Neuronal stem cell (in vitro differentiated cells): ENCODE measurements around the gene SH3YL1.

Experiments
- DNase-seq: peaks from one replicate; pipeline ENCODE4 v3.0.0-alpha.2; 2013; ENCODE audit warnings: low spot score
- H2AFZ ChIP-seq: one replicate; pipeline ENCODE4 v1.6.1; 2013; ENCODE audit warnings: mild to moderate bottlenecking, low read length, inconsistent platforms
- H2AK5ac ChIP-seq: 2 replicates; pipeline ENCODE4 v1.6.1; 2013; ENCODE audit warnings: low read depth, mild to moderate bottlenecking, inconsistent platforms, low read length, moderate library complexity, mixed read lengths
- H2BK120ac ChIP-seq: 2 replicates; pipeline ENCODE4 v1.6.1; 2013; ENCODE audit warnings: low read depth, mild to moderate bottlenecking, inconsistent platforms, low read length, moderate library complexity, mixed read lengths
- H2BK12ac ChIP-seq: one replicate; pipeline ENCODE4 v1.6.1; 2013; ENCODE audit warnings: low read length, inconsistent platforms
- H2BK15ac ChIP-seq: 2 replicates; pipeline ENCODE4 v1.6.1; 2013; ENCODE audit warnings: mild to moderate bottlenecking, low read length, inconsistent platforms, mixed read lengths
- H2BK5ac ChIP-seq: one replicate; pipeline ENCODE4 v1.6.1; 2013; ENCODE audit warnings: inconsistent platforms, mild to moderate bottlenecking, low read length, moderate library complexity
- H3K14ac ChIP-seq: one replicate; pipeline ENCODE4 v1.6.1; 2013; ENCODE audit warnings: low read length, inconsistent platforms
- H3K18ac ChIP-seq: 2 replicates; pipeline ENCODE4 v1.6.1; 2013; ENCODE audit warnings: low read length, inconsistent platforms
- H3K23ac ChIP-seq: 2 replicates; pipeline ENCODE4 v1.6.1; 2013; ENCODE audit warnings: low read depth, mild to moderate bottlenecking, mixed read lengths, low read length, inconsistent platforms; ENCODE audit not compliant: poor library complexity
- H3K27ac ChIP-seq: replicated peaks from 3 replicates; pipeline ENCODE4 v1.5.1; 2013; ENCODE audit warnings: low read length, inconsistent platforms
- H3K27me3 ChIP-seq, 3 experiments: 2 replicates each; pipeline ENCODE4 v1.6.1; 2013; ENCODE audit warnings: low read length in 3 of 3, mild to moderate bottlenecking in 2 of 3, inconsistent platforms in 1 of 3, low read depth in 1 of 3, mixed read lengths in 1 of 3, moderate library complexity in 1 of 3; ENCODE audit not compliant: control insufficient read depth in 3 of 3, insufficient read depth in 3 of 3
- H3K36me3 ChIP-seq, 2 donors: replicated peaks in 1 of 2; 2 replicates each; pipeline ENCODE4 v1.6.1; 2013; ENCODE audit warnings: low read length in 2 of 2; ENCODE audit not compliant: control insufficient read depth in 2 of 2, insufficient read depth in 2 of 2
- H3K4ac ChIP-seq: 2 replicates; pipeline ENCODE4 v1.6.1; 2013; ENCODE audit warnings: inconsistent platforms, mild to moderate bottlenecking, low read length, moderate library complexity
- H3K4me1 ChIP-seq, 2 donors: 1 replicate in 1 of 2; 2 replicates in 1 of 2; pipeline ENCODE4 v1.6.1; 2013; ENCODE audit warnings: low read length in 2 of 2, low read depth in 1 of 2; ENCODE audit not compliant: control insufficient read depth in 2 of 2, insufficient read depth in 1 of 2
- H3K4me2 ChIP-seq: one replicate; pipeline ENCODE4 v1.6.1; 2013; ENCODE audit warnings: mild to moderate bottlenecking, low read length, inconsistent platforms; ENCODE audit not compliant: insufficient read depth, poor library complexity, severe bottlenecking
- H3K4me3 ChIP-seq, 2 donors: 2 replicates each; pipeline ENCODE4 v1.5.1; 2013; ENCODE audit warnings: low read length in 2 of 2, mild to moderate bottlenecking in 2 of 2, inconsistent platforms in 1 of 2, moderate library complexity in 1 of 2
- H3K79me1 ChIP-seq: one replicate; pipeline ENCODE4 v1.6.1; 2013; ENCODE audit warnings: low read depth, mild to moderate bottlenecking, inconsistent platforms, low read length, moderate library complexity
- H3K9ac ChIP-seq: one replicate; pipeline ENCODE4 v1.6.1; 2013; ENCODE audit warnings: mild to moderate bottlenecking, low read depth, low read length, inconsistent platforms; ENCODE audit not compliant: poor library complexity
- H3K9me3 ChIP-seq, 2 donors: replicated peaks in 1 of 2; 2 replicates each; pipeline versions ENCODE3 to v1.6.1; 2013; ENCODE audit warnings: low read length in 2 of 2, mild to moderate bottlenecking in 2 of 2, inconsistent platforms in 1 of 2, low read depth in 1 of 2, mixed read lengths in 1 of 2, moderate library complexity in 1 of 2; ENCODE audit not compliant: control insufficient read depth in 2 of 2, insufficient read depth in 1 of 2
- H4K8ac ChIP-seq: one replicate; pipeline ENCODE4 v1.6.1; 2013; ENCODE audit warnings: low read depth, mild to moderate bottlenecking, inconsistent platforms, low read length, moderate library complexity
- H4K91ac ChIP-seq: one replicate; pipeline ENCODE4 v1.6.1; 2013; ENCODE audit warnings: low read length, low read depth, mild to moderate bottlenecking, inconsistent platforms; ENCODE audit not compliant: poor library complexity
- WGBS, 2 donors: extraction: QIAGEN DNeasy Blood & Tissue Kit; methylation state at CpG; one replicate each; pipeline ENCODE4 v1.1.7; 2013; ENCODE audit warnings: missing lambda C conversion rate in 2 of 2, mixed read lengths in 1 of 2; ENCODE audit not compliant: insufficient read length in 2 of 2, insufficient replicate concordance in 1 of 2; ENCODE audit errors: extremely low coverage in 2 of 2; 5-methylcytosine and 5-hydroxymethylcytosine counted together

Gene SH3YL1

GRCh38 chr2:255195-255594, 8.6 kb downstream of the SH3YL1 start:
- Histone ChIP-seq H3K36me3 (peaks cover 0 to 39% of the 10 kb centered on the region in 2 donors), H3K4me3 (no peak overlapping the region), H3K4ac (no peak overlapping the region), H2AK5ac (no peak overlapping the region), H2BK5ac (no peak overlapping the region), H3K9me3 (peaks cover 4 to 32% of the 10 kb centered on the region in 2 donors), H3K18ac (no peak overlapping the region), H3K4me2 (no peak overlapping the region), H3K9ac (no peak overlapping the region), H3K79me1 (no peaks in the 10 kb centered on the region), H4K8ac (no peak overlapping the region), H2BK12ac (no peak overlapping the region), H3K27me3 (no peaks in the 10 kb centered on the region), H2AFZ (no peak overlapping the region), H3K14ac (no peak overlapping the region), H3K27ac (no peak overlapping the region), H3K23ac (no peak overlapping the region), H2BK15ac (no peak overlapping the region), H4K91ac (no peak overlapping the region), H3K4me1 (no peaks in the 10 kb centered on the region), H2BK120ac (no peak overlapping the region)
- DNase-seq: no peak
- WGBS, 2 donors: no CpG with 5 or more reads among the region's 2 CpGs

DNA sequence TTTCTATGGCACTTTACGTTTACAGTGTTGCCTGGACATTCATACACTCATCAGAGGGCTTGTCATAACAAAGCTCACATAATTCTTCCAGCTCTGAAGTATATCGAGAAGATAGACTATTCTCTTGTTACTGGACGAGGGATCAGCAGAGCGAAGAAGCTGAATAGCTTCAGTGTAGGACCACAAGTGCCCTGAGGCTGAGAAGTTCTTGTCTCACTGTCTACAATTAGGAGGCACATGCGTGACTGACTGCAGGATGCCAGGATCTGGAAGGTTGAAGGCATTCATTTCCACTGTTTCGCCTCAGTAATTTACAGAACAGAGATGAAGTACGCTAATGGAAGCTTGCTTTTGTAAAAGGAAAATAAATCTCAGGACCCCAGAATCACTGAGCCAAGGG, 9.6 kb downstream of the SH3YL1 start:
- WGBS, 2 donors: no CpG with 5 or more reads among the region's 7 CpGs
- H3K36me3 ChIP-seq: peaks cover 0 to 39% of the 10 kb centered on the region in 2 donors
- H3K9ac ChIP-seq: no peak overlapping the region
- no peaks in the 10 kb centered on the region for H3K4me1 ChIP-seq
- no peak overlapping the region for H3K4ac ChIP-seq
- no peak overlapping the region for H2AFZ ChIP-seq
- peaks cover 4 to 23% of the 10 kb centered on the region in 2 donors for H3K9me3 ChIP-seq
- H3K18ac ChIP-seq: no peak overlapping the region
- no peak overlapping the region for H3K23ac ChIP-seq
- no peak overlapping the region for H4K91ac ChIP-seq
- no peak overlapping the region for H2BK12ac ChIP-seq
- no peak overlapping the region for H2BK15ac ChIP-seq
- no peaks in the 10 kb centered on the region for H3K79me1 ChIP-seq
- no peak overlapping the region for H2BK120ac ChIP-seq
- H3K4me2 ChIP-seq: no peak overlapping the region
- no peak overlapping the region for H2AK5ac ChIP-seq
- DNase-seq: no peak
- no peaks in the 10 kb centered on the region for H3K27me3 ChIP-seq
- H4K8ac ChIP-seq: no peak overlapping the region
- H2BK5ac ChIP-seq: no peak overlapping the region
- no peak overlapping the region for H3K4me3 ChIP-seq
- H3K27ac ChIP-seq: no peak overlapping the region
- no peak overlapping the region for H3K14ac ChIP-seq

GRCh38 chr2:253202-253638, 10.6 kb downstream of the SH3YL1 start:
- no peak overlapping the region for H2AFZ ChIP-seq
- no peak overlapping the region for H2BK15ac ChIP-seq
- H4K91ac ChIP-seq: no peak overlapping the region
- peaks cover 0 to 12% of the 10 kb centered on the region in 2 donors for H3K9me3 ChIP-seq
- WGBS, 2 donors: no CpG with 5 or more reads among the region's 8 CpGs
- H3K14ac ChIP-seq: no peak overlapping the region
- H3K27ac ChIP-seq: no peak overlapping the region
- H2BK120ac ChIP-seq: no peak overlapping the region
- H3K27me3 ChIP-seq: no peaks in the 10 kb centered on the region
- H3K4me1 ChIP-seq: no peaks in the 10 kb centered on the region
- H4K8ac ChIP-seq: no peak overlapping the region
- H3K79me1 ChIP-seq: no peaks in the 10 kb centered on the region
- no peak overlapping the region for H3K4me2 ChIP-seq
- no peak overlapping the region for H3K23ac ChIP-seq
- no peak overlapping the region for H2BK12ac ChIP-seq
- H3K4me3 ChIP-seq: no peak overlapping the region
- peaks cover 0 to 41% of the 10 kb centered on the region in 2 donors for H3K36me3 ChIP-seq
- H3K18ac ChIP-seq: no peak overlapping the region
- H2BK5ac ChIP-seq: no peak overlapping the region
- no peak overlapping the region for H3K4ac ChIP-seq
- H3K9ac ChIP-seq: no peak overlapping the region
- DNase-seq: no peak
- no peak overlapping the region for H2AK5ac ChIP-seq

GRCh38 chr2:252001-252602, 11.7 kb downstream of the SH3YL1 start:
- H3K4me1 ChIP-seq: no peaks in the 10 kb centered on the region
- H3K27me3 ChIP-seq: no peaks in the 10 kb centered on the region
- no peak overlapping the region for H4K91ac ChIP-seq
- H2AFZ ChIP-seq: no peak overlapping the region
- no peaks in the 10 kb centered on the region for H3K79me1 ChIP-seq
- H3K14ac ChIP-seq: no peak overlapping the region
- DNase-seq: no peak
- H4K8ac ChIP-seq: no peak overlapping the region
- H3K9me3 ChIP-seq: peaks cover 0 to 1% of the 10 kb centered on the region in 2 donors
- H3K23ac ChIP-seq: no peak overlapping the region
- H3K4me3 ChIP-seq: no peak overlapping the region
- no peak overlapping the region for H3K4ac ChIP-seq
- no CpG with 5 or more reads among the region's 6 CpGs for WGBS, 2 donors
- no peak overlapping the region for H2BK15ac ChIP-seq
- H3K27ac ChIP-seq: no peak overlapping the region
- H2BK12ac ChIP-seq: no peak overlapping the region
- peaks cover 0 to 51% of the 10 kb centered on the region in 2 donors for H3K36me3 ChIP-seq
- H3K4me2 ChIP-seq: no peak overlapping the region
- H3K18ac ChIP-seq: no peak overlapping the region
- no peak overlapping the region for H2BK5ac ChIP-seq
- no peak overlapping the region for H2BK120ac ChIP-seq
- no peak overlapping the region for H2AK5ac ChIP-seq
- H3K9ac ChIP-seq: no peak overlapping the region
